ENCODE measurements around the gene ZSCAN25.
"Not testable (repeated sequence)": the region's sequence is repeated elsewhere in the genome, so short reads cannot be mapped to it uniquely, and the experiment has no call there.

The ZSCAN25 gene

DNA sequence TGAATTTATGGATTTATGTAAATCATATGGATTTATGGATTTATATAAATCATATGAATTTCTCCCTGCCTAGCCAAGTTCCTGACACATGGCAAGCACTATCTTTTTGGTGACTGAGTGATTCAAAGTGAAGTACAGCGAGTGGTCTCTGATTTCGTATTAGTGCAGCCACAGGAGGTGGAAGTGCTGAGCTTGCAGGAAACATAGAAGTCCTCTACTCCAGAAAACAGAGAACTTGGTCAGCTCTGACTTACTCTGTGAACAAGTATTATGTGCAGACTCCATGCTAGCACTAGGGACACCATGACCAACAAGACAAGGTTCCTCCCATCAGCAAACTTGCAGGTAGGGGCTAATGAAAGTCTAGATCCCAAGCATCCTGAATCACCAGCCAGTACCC lies 34.5 kb downstream of the ZSCAN25 start:
- H3K4me1 Mint-ChIP-seq (ENCODE audit: low read depth), result no peaks in the 10 kb centered on the region
- H3K9me3 Mint-ChIP-seq, result peaks cover 7% of the 10 kb centered on the region
- no peak overlapping the region for H3K4me3 Mint-ChIP-seq
- peaks cover 9% of the 10 kb centered on the region for H3K36me3 Mint-ChIP-seq (ENCODE audit: low read depth)
- no peaks in the 10 kb centered on the region for H3K27me3 Mint-ChIP-seq (ENCODE audit: low read depth)
- H3K27ac Mint-ChIP-seq, result no peak overlapping the region

GRCh38 chr7:99652671-99653070 lies 35.9 kb downstream of the ZSCAN25 start:
- Mint-ChIP-seq H3K27me3 (ENCODE audit: low read depth) (no peaks in the 10 kb centered on the region), H3K4me3 (no peak overlapping the region), H3K27ac (no peak overlapping the region)

DNA sequence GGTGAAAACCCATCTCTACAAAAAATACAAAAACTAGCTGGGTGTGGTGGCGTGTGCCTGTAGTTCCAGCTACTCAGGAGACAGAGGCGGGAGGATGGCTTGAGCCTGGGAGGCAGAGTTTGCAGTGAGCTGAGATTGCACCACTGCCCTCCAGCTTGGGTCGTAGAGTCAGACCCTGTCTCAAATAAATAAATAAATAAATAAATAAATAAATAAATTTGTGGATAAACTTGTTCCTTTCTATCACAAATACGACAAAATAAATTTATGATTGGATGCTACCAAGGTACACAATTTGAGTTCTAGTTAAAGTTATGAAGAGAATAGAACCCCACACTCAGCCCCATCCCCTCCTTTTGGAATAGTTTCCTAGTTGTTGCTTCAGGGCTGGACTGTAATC lies 36.5 kb downstream of the ZSCAN25 start:
- not testable (repeated sequence) for H3K27me3 Mint-ChIP-seq (ENCODE audit: low read depth); H3K27ac Mint-ChIP-seq; H3K36me3 Mint-ChIP-seq (ENCODE audit: low read depth); H3K4me3 Mint-ChIP-seq; H3K4me1 Mint-ChIP-seq (ENCODE audit: low read depth)
- H3K9me3 Mint-ChIP-seq, result peaks cover 18% of the 10 kb centered on the region

More at GRCh38 chr7:99652671-99653070, 35.9 kb downstream of the ZSCAN25 start:
- peaks cover 8% of the 10 kb centered on the region for H3K36me3 Mint-ChIP-seq (ENCODE audit: low read depth)
- no peaks in the 10 kb centered on the region for H3K4me1 Mint-ChIP-seq (ENCODE audit: low read depth)
- peaks cover 16% of the 10 kb centered on the region for H3K9me3 Mint-ChIP-seq

- no peak overlapping the region for H3K4me3 Mint-ChIP-seq
- H3K9me3 Mint-ChIP-seq, result peaks cover 18% of the 10 kb centered on the region
- no peak overlapping the region for H3K27ac Mint-ChIP-seq
- H3K36me3 Mint-ChIP-seq (ENCODE audit: low read depth), result peaks cover 8% of the 10 kb centered on the region
- no peaks in the 10 kb centered on the region for H3K4me1 Mint-ChIP-seq (ENCODE audit: low read depth)
- no peaks in the 10 kb centered on the region for H3K27me3 Mint-ChIP-seq (ENCODE audit: low read depth)
Measured at GRCh38 chr7:99653754-99654153, 37.0 kb downstream of the ZSCAN25 start.

GRCh38 chr7:99654626-99655025 lies 37.9 kb downstream of the ZSCAN25 start:
- not testable (repeated sequence) for H3K4me3 Mint-ChIP-seq; H3K36me3 Mint-ChIP-seq (ENCODE audit: low read depth); H3K4me1 Mint-ChIP-seq (ENCODE audit: low read depth); H3K27ac Mint-ChIP-seq; H3K27me3 Mint-ChIP-seq (ENCODE audit: low read depth)
- H3K9me3 Mint-ChIP-seq, result peaks cover 18% of the 10 kb centered on the region

- H3K27me3 Mint-ChIP-seq (ENCODE audit: low read depth); H3K4me1 Mint-ChIP-seq (ENCODE audit: low read depth); H3K27ac Mint-ChIP-seq; H3K4me3 Mint-ChIP-seq: not testable (repeated sequence)
- Mint-ChIP-seq H3K36me3 (ENCODE audit: low read depth) (peaks cover 11% of the 10 kb centered on the region), H3K9me3 (peaks cover 18% of the 10 kb centered on the region)
Measured at GRCh38 chr7:99657879-99658278, 41.1 kb downstream of the ZSCAN25 start.

DNA sequence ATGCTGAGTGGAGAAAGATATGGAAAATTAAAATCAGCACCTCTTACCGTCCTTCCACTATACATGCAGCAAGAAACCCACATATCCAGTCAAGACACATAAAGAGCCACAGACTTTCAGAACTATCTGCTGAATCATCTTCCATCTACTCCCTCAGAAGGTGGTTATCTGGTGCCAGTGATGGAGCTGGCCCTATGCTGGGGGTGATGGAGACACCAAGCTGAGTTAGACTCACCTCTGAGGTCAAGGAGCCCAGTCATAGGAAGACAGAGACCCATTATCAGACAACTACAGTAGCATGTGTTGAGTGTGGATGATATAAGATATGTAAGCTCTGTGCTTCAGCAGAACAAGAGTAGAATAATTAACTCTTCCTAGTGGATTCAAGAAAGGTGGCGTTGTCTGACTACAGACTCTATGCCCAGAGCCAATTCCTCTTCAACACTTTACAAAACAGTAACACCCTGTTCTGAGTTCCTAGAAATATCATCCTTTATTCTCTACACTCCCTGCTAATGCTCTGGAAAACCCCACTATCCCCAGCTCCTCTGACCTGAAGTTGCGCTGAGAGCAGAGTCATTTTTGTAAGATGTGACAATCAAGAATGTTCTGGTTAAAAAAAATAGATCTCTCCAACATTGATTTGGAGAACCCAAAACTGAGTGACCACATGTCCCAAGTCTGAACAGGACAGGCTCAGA lies 48.7 kb downstream of the ZSCAN25 start:
- H3K27me3 Mint-ChIP-seq (ENCODE audit: low read depth), result no peaks in the 10 kb centered on the region

DNA sequence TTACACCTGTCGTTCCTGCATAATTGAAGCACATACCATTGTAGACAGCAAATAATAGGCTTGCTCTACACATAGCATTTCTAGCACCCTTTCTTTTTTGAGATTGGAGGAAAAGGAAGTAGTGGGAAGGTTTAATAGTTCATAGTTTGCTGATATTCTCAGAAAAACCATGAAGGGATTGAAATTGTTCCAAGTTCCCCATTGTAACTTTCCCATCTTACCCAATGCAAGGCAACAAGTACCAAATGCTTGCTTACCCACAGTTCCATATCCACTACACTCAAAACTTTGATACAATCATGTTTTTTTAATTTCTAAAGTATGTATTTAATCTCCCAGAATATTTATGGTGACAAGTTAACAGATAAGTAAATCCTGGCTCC lies 49.3 kb downstream of the ZSCAN25 start:
- Mint-ChIP-seq H3K9me3 (peaks cover 9% of the 10 kb centered on the region), H3K4me1 (ENCODE audit: low read depth) (no peaks in the 10 kb centered on the region), H3K27me3 (ENCODE audit: low read depth) (no peaks in the 10 kb centered on the region), H3K4me3 (no peak overlapping the region), H3K27ac (no peak overlapping the region), H3K36me3 (ENCODE audit: low read depth) (peaks cover 7% of the 10 kb centered on the region)

More for the DNA sequence above, 48.7 kb downstream of the ZSCAN25 start:
- H3K36me3 Mint-ChIP-seq (ENCODE audit: low read depth), result peaks cover 8% of the 10 kb centered on the region
- H3K4me3 Mint-ChIP-seq, result no peak overlapping the region
- H3K9me3 Mint-ChIP-seq, result peaks cover 9% of the 10 kb centered on the region
- H3K27ac Mint-ChIP-seq, result no peak overlapping the region
- H3K4me1 Mint-ChIP-seq (ENCODE audit: low read depth), result no peaks in the 10 kb centered on the region

DNA sequence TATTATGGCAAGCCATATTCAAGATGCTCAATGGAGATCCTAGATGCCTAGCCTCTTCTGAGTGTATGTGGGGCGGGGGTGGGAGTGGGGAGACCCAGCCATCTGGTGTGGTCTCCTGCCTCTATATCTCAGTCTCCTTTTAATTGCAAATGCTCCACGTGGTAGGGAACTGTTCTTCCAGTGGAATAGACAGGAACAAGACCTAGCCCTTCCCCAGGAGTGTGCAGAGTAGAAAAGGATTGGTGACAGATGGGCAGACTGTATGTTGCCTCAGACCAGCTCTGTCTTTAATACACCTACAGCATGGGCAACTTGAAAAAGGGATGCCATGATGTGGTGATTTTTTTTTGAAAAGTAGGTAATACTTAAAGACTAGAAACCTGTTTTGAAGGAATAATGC lies 50.4 kb downstream of the ZSCAN25 start:
- H3K36me3 Mint-ChIP-seq (ENCODE audit: low read depth), result peaks cover 7% of the 10 kb centered on the region
- H3K9me3 Mint-ChIP-seq, result peaks cover 9% of the 10 kb centered on the region
- H3K27ac Mint-ChIP-seq, result no peak overlapping the region
- H3K4me3 Mint-ChIP-seq, result no peak overlapping the region
- no peaks in the 10 kb centered on the region for H3K27me3 Mint-ChIP-seq (ENCODE audit: low read depth)
- no peaks in the 10 kb centered on the region for H3K4me1 Mint-ChIP-seq (ENCODE audit: low read depth)

GRCh38 chr7:99668541-99668940 lies 51.8 kb downstream of the ZSCAN25 start:
- H3K4me3 Mint-ChIP-seq, result no peak overlapping the region
- no peaks in the 10 kb centered on the region for H3K27me3 Mint-ChIP-seq (ENCODE audit: low read depth)
- H3K4me1 Mint-ChIP-seq (ENCODE audit: low read depth), result no peaks in the 10 kb centered on the region
- peaks cover 4% of the 10 kb centered on the region for H3K9me3 Mint-ChIP-seq
- H3K27ac Mint-ChIP-seq, result no peak overlapping the region
- peaks cover 5% of the 10 kb centered on the region for H3K36me3 Mint-ChIP-seq (ENCODE audit: low read depth)

DNA sequence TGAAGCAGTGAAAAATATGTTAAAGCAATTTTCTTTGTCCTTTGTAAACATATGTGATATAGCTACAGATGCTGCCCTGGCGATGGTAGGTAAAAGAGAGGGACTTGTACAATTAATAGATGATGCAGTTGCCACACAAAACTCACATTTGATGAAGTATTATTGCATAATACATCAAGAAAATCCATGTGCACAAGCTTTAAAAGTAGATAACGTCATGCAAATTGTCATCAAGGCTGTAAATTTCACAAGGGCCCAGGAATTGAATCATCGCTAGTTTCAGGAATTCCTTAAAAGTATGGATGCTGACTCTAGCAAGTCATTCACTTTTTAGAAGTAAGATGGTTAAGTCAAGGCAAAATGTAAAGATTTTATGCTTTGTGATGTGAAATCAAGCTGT lies 53.0 kb downstream of the ZSCAN25 start:
- no peak overlapping the region for H3K4me3 Mint-ChIP-seq
- H3K27me3 Mint-ChIP-seq (ENCODE audit: low read depth), result no peaks in the 10 kb centered on the region
- no peaks in the 10 kb centered on the region for H3K36me3 Mint-ChIP-seq (ENCODE audit: low read depth)
- H3K9me3 Mint-ChIP-seq, result no peaks in the 10 kb centered on the region
- H3K27ac Mint-ChIP-seq, result no peak overlapping the region
- peaks cover 2% of the 10 kb centered on the region for H3K4me1 Mint-ChIP-seq (ENCODE audit: low read depth)

- H3K9me3 Mint-ChIP-seq, result no peaks in the 10 kb centered on the region
- no peaks in the 10 kb centered on the region for H3K36me3 Mint-ChIP-seq (ENCODE audit: low read depth)
- H3K27me3 Mint-ChIP-seq (ENCODE audit: low read depth), result no peaks in the 10 kb centered on the region
- no peak overlapping the region for H3K4me3 Mint-ChIP-seq
- H3K27ac Mint-ChIP-seq, result no peak overlapping the region
- H3K4me1 Mint-ChIP-seq (ENCODE audit: low read depth), result peaks cover 11% of the 10 kb centered on the region
Measured at GRCh38 chr7:99672573-99672972, 55.8 kb downstream of the ZSCAN25 start.

- H3K4me3 Mint-ChIP-seq, result peak overlapping the region; percentile 61
- peak overlapping the region; percentile 77 for H3K27ac Mint-ChIP-seq
Measured at GRCh38 chr7:99674995-99675742, 58.4 kb downstream of the ZSCAN25 start.

GRCh38 chr7:99677013-99677647 lies 60.4 kb downstream of the ZSCAN25 start:
- Mint-ChIP-seq H3K27ac (no peak overlapping the region), H3K36me3 (ENCODE audit: low read depth) (no peaks in the 10 kb centered on the region), H3K27me3 (ENCODE audit: low read depth) (no peaks in the 10 kb centered on the region), H3K4me1 (ENCODE audit: low read depth) (peaks cover 11% of the 10 kb centered on the region), H3K9me3 (no peaks in the 10 kb centered on the region), H3K4me3 (no peak overlapping the region)

More at GRCh38 chr7:99674995-99675742, 58.4 kb downstream of the ZSCAN25 start:
- no peaks in the 10 kb centered on the region for H3K27me3 Mint-ChIP-seq (ENCODE audit: low read depth)
- no peaks in the 10 kb centered on the region for H3K36me3 Mint-ChIP-seq (ENCODE audit: low read depth)
- H3K4me1 Mint-ChIP-seq (ENCODE audit: low read depth), result peaks cover 11% of the 10 kb centered on the region
- no peaks in the 10 kb centered on the region for H3K9me3 Mint-ChIP-seq

GRCh38 chr7:99677648-99678045 lies 60.9 kb downstream of the ZSCAN25 start:
- no peaks in the 10 kb centered on the region for H3K36me3 Mint-ChIP-seq (ENCODE audit: low read depth)
- H3K4me3 Mint-ChIP-seq, result no peak overlapping the region
- no peaks in the 10 kb centered on the region for H3K27me3 Mint-ChIP-seq (ENCODE audit: low read depth)
- no peaks in the 10 kb centered on the region for H3K9me3 Mint-ChIP-seq
- H3K27ac Mint-ChIP-seq, result no peak overlapping the region
- H3K4me1 Mint-ChIP-seq (ENCODE audit: low read depth), result peaks cover 11% of the 10 kb centered on the region
